HEK293 (cell line): ENCODE data around the gene TRAF3IP3.

Experiments
- CTCF ChIA-PET: fragments of 350-600 bp; formaldehyde crosslinking; extraction: SDS; loops from one replicate; lab custom pipeline; 2021; ENCODE audit warnings: antibody characterized with exemption; lab: Yijun Ruan, JAX
- POLR2A ChIA-PET: fragments of 300-600 bp; formaldehyde crosslinking; extraction: SDS; loops from one replicate; lab custom pipeline; 2020; ENCODE audit warnings: antibody characterized with exemption, inconsistent platforms; lab: Yijun Ruan, JAX
- H3K27ac ChIP-seq: fragments of 200-500 bp; sonication (Bioruptor generic); 2 replicates; pipeline ENCODE4 v1.5.1; 2014; ENCODE audit warnings: low read depth, low read length, control low read depth, inconsistent platforms; ENCODE audit errors: extremely low read depth
- H3K36me3 ChIP-seq, 2 experiments: fragments of 200-500 bp in 1 of 2; sonication (Bioruptor generic) in 1 of 2; 1 replicate in 1 of 2; 2 replicates in 1 of 2; pipeline ENCODE4 v1.5.1; 2014 to 2017; ENCODE audit warnings: inconsistent platforms in 2 of 2, low read length in 2 of 2; ENCODE audit not compliant: control insufficient read depth in 2 of 2, insufficient read depth in 1 of 2
- H3K4me1 ChIP-seq: fragments of 200-500 bp; sonication (Bioruptor generic); 2 replicates; pipeline ENCODE4 v1.5.1; 2014; ENCODE audit warnings: mild to moderate bottlenecking, low read length, inconsistent platforms; ENCODE audit not compliant: control insufficient read depth, insufficient read depth
- H3K4me3 ChIP-seq: 2 replicates; pipeline ENCODE4 v1.5.1; 2011; ENCODE audit warnings: low read depth, mild to moderate bottlenecking, control low read depth, low read length, moderate library complexity
- H3K9me3 ChIP-seq: fragments of 200-500 bp; sonication (Bioruptor generic); 2 replicates; pipeline ENCODE4 v1.5.1; 2014; ENCODE audit warnings: low read depth, low read length, inconsistent platforms; ENCODE audit not compliant: control insufficient read depth, insufficient read depth
- GLI4 ChIP-seq: fragments of 450-650 bp; formaldehyde crosslinking; IDR thresholded peaks from 2 replicates; pipeline ENCODE4 v1.5.1; 2016; ENCODE audit warnings: missing biosample characterization, missing genetic modification characterization
- KLF7 ChIP-seq: fragments of 450-650 bp; formaldehyde crosslinking; IDR thresholded peaks from 2 replicates; pipeline ENCODE4 v1.5.1; 2016; ENCODE audit warnings: missing biosample characterization, missing genetic modification characterization, borderline replicate concordance
- PBX3 ChIP-seq: sonication (generic); formaldehyde crosslinking; IDR thresholded peaks from 2 replicates; pipeline ENCODE4 v1.8.1; 2022; ENCODE audit warnings: mild to moderate bottlenecking, moderate library complexity, missing genetic modification reagents
- PRDM10 ChIP-seq: fragments of 450-650 bp; formaldehyde crosslinking; IDR thresholded peaks from 2 replicates; pipeline ENCODE4 v1.5.1; 2016; ENCODE audit warnings: missing biosample characterization, missing genetic modification characterization
- PRDM6 ChIP-seq: fragments of 450-650 bp; formaldehyde crosslinking; IDR thresholded peaks from 2 replicates; pipeline ENCODE4 v1.5.1; 2017; ENCODE audit warnings: missing biosample characterization, missing genetic modification characterization
- SETDB1 ChIP-seq: IDR thresholded peaks from one replicate; pipeline ENCODE4 v1.6.1; 2017; ENCODE audit warnings: mild to moderate bottlenecking, low read length, moderate library complexity, mixed read lengths; ENCODE audit not compliant: insufficient read length
- ZBTB1 ChIP-seq: fragments of 450-650 bp; formaldehyde crosslinking; IDR thresholded peaks from 2 replicates; pipeline ENCODE4 v1.5.1; 2016; ENCODE audit warnings: missing biosample characterization, missing genetic modification characterization
- ZBTB21 ChIP-seq: fragments of 450-650 bp; formaldehyde crosslinking; IDR thresholded peaks from 2 replicates; pipeline ENCODE4 v1.5.1; 2017; ENCODE audit warnings: missing biosample characterization, missing genetic modification characterization
- ZFP41 ChIP-seq: fragments of 450-650 bp; formaldehyde crosslinking; IDR thresholded peaks from 2 replicates; pipeline ENCODE4 v1.5.1; 2016; ENCODE audit warnings: missing biosample characterization, missing genetic modification characterization, borderline replicate concordance
- ZNF114 ChIP-seq: fragments of 450-650 bp; formaldehyde crosslinking; IDR thresholded peaks from 2 replicates; pipeline ENCODE4 v1.5.0; 2017; ENCODE audit warnings: missing biosample characterization, missing genetic modification characterization
- ZNF223 ChIP-seq: fragments of 450-650 bp; formaldehyde crosslinking; IDR thresholded peaks from 2 replicates; pipeline ENCODE4 v1.5.1; 2016; ENCODE audit warnings: missing biosample characterization, missing genetic modification characterization
- ZNF350 ChIP-seq: fragments of 450-650 bp; formaldehyde crosslinking; IDR thresholded peaks from 2 replicates; pipeline ENCODE4 v1.5.0; 2017; ENCODE audit warnings: missing biosample characterization, mild to moderate bottlenecking, missing genetic modification characterization
- ZNF394 ChIP-seq: fragments of 450-650 bp; formaldehyde crosslinking; IDR thresholded peaks from 2 replicates; pipeline ENCODE4 v1.5.1; 2016; ENCODE audit warnings: missing biosample characterization, missing genetic modification characterization, mild to moderate bottlenecking, moderate library complexity, borderline replicate concordance
- ZNF510 ChIP-seq: fragments of 450-650 bp; formaldehyde crosslinking; IDR thresholded peaks from 2 replicates; pipeline ENCODE4 v1.5.1; 2018; ENCODE audit warnings: mild to moderate bottlenecking, missing genetic modification characterization, missing biosample characterization; ENCODE audit not compliant: insufficient replicate concordance
- ZNF560 ChIP-seq: fragments of 450-650 bp; formaldehyde crosslinking; IDR thresholded peaks from 2 replicates; pipeline ENCODE4 v1.5.1; 2017; ENCODE audit warnings: missing biosample characterization, missing genetic modification characterization, borderline replicate concordance
- ZNF654 ChIP-seq: fragments of 450-650 bp; formaldehyde crosslinking; IDR thresholded peaks from 2 replicates; pipeline ENCODE4 v1.5.1; 2016; ENCODE audit warnings: low read depth, missing biosample characterization, missing genetic modification characterization
- ZNF704 ChIP-seq: fragments of 450-650 bp; formaldehyde crosslinking; IDR thresholded peaks from 2 replicates; pipeline ENCODE4 v1.5.1; 2016; ENCODE audit warnings: missing biosample characterization, missing genetic modification characterization
- ZNF747 ChIP-seq: fragments of 450-650 bp; formaldehyde crosslinking; IDR thresholded peaks from 2 replicates; pipeline ENCODE4 v1.5.1; 2016; ENCODE audit warnings: missing biosample characterization, missing genetic modification characterization
- ZSCAN30 ChIP-seq: fragments of 450-650 bp; IDR thresholded peaks from 2 replicates; pipeline ENCODE4 v1.5.1; 2018; ENCODE audit warnings: missing biosample characterization, mild to moderate bottlenecking, missing genetic modification characterization, moderate library complexity
- TF ChIP-seq, protein P1 (sequence below): IDR thresholded peaks from 2 replicates; pipeline ENCODE4 v1.6.1; 2011; ENCODE audit warnings: mild to moderate bottlenecking, low read depth, low read length, borderline replicate concordance
- TF ChIP-seq, protein P2 (sequence below): fragments of 450-650 bp; formaldehyde crosslinking; conservative IDR thresholded peaks from 2 replicates; pipeline ENCODE4 v1.5.1; 2016; ENCODE audit warnings: low read depth, missing biosample characterization, missing genetic modification characterization

Gene TRAF3IP3

GRCh38 chr1:209723756-209724693, 31.8 kb upstream of the TRAF3IP3 start:
- TF ChIP-seq ZNF560 (tag by site-specific recombination) (no peak), ZNF747 (no peak), GLI4 (tag by site-specific recombination) (no peak), ZSCAN30 (tag by site-specific recombination) (no peak), PRDM10 (tag by site-specific recombination) (no peak), ZNF394 (no peak), ZNF654 (tag by site-specific recombination) (no peak), ZNF350 (tag by site-specific recombination) (no peak), ZNF704 (tag by site-specific recombination) (no peak), KLF7 (no peak), ZBTB21 (no peak), SETDB1 (no peak), ZFP41 (tag by site-specific recombination) (no peak)
- TF ChIP-seq, protein P1, sequence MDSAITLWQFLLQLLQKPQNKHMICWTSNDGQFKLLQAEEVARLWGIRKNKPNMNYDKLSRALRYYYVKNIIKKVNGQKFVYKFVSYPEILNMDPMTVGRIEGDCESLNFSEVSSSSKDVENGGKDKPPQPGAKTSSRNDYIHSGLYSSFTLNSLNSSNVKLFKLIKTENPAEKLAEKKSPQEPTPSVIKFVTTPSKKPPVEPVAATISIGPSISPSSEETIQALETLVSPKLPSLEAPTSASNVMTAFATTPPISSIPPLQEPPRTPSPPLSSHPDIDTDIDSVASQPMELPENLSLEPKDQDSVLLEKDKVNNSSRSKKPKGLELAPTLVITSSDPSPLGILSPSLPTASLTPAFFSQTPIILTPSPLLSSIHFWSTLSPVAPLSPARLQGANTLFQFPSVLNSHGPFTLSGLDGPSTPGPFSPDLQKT: no peak
- Histone ChIP-seq H3K4me3 (no peak overlapping the region), H3K4me1 (no peaks in the 10 kb centered on the region), H3K9me3 (no peaks in the 10 kb centered on the region), H3K36me3 (no peaks in the 10 kb centered on the region), H3K27ac (no peak overlapping the region)
- POLR2A ChIA-PET: no interaction called here
- CTCF ChIA-PET: interaction anchor here (0.6 to 1.0 kb wide), 3 partner anchors 24 to 43 kb away, joined by 3 read pairs; no protein-coding TSS in a partner anchor

DNA sequence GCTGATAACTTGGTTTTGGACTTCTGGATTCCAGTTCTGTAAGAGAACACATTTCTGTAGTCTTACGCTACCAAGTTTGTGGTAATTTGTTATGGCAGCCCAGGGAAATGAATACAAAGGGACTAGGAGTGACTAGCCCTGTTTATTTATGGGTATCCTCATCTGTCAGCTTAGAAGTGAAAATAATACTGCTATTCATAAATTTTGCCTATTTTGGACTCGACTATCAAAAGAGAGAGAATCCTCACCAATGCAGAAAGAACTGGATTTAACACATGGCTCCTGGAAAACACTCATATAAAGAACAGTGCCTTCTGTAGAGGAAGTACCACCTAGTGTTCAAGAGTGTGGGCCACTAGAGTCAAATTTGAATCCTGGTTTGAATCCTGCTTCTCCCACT, 28.6 kb upstream of the TRAF3IP3 start:
- ChIA-PET POLR2A (no interaction called here), CTCF (interaction anchor here (0.9 to 2.3 kb wide), 5 partner anchors 10 to 161 kb away, joined by 3 to 10 read pairs (median 3); no protein-coding TSS in a partner anchor)
- no peak overlapping the region for H3K4me3 ChIP-seq
- TF ChIP-seq PBX3 (CRISPR knock-in tag) (no peak), GLI4 (tag by site-specific recombination) (no peak), ZBTB1 (tag by site-specific recombination) (no peak), ZNF114 (tag by site-specific recombination) (no peak), PRDM6 (no peak), ZNF510 (no peak), ZNF223 (tag by site-specific recombination) (no peak)
- TF ChIP-seq, protein P2, sequence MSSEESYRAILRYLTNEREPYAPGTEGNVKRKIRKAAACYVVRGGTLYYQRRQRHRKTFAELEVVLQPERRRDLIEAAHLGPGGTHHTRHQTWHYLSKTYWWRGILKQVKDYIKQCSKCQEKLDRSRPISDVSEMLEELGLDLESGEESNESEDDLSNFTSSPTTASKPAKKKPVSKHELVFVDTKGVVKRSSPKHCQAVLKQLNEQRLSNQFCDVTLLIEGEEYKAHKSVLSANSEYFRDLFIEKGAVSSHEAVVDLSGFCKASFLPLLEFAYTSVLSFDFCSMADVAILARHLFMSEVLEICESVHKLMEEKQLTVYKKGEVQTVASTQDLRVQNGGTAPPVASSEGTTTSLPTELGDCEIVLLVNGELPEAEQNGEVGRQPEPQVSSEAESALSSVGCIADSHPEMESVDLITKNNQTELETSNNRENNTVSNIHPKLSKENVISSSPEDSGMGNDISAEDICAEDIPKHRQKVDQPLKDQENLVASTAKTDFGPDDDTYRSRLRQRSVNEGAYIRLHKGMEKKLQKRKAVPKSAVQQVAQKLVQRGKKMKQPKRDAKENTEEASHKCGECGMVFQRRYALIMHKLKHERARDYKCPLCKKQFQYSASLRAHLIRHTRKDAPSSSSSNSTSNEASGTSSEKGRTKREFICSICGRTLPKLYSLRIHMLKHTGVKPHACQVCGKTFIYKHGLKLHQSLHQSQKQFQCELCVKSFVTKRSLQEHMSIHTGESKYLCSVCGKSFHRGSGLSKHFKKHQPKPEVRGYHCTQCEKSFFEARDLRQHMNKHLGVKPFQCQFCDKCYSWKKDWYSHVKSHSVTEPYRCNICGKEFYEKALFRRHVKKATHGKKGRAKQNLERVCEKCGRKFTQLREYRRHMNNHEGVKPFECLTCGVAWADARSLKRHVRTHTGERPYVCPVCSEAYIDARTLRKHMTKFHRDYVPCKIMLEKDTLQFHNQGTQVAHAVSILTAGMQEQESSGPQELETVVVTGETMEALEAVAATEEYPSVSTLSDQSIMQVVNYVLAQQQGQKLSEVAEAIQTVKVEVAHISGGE (tag by site-specific recombination): no peak

More for the DNA sequence above, 28.6 kb upstream of the TRAF3IP3 start:
- no peaks in the 10 kb centered on the region for H3K4me1 ChIP-seq
- no peaks in the 10 kb centered on the region for H3K36me3 ChIP-seq
- no peak overlapping the region for H3K27ac ChIP-seq
- H3K9me3 ChIP-seq: no peaks in the 10 kb centered on the region
